HG02938 (cell line): ENCODE measurements around the gene GRK5.

ENCODE experiments used
- ATAC-seq: cut with Tn5 transposase; IDR thresholded peaks from one replicate; pipeline ENCODE4 v1.9.1; 2021; ENCODE audit warnings: mild to moderate bottlenecking, moderate library complexity; ENCODE audit not compliant: unreplicated experiment

GRK5 gene

DNA sequence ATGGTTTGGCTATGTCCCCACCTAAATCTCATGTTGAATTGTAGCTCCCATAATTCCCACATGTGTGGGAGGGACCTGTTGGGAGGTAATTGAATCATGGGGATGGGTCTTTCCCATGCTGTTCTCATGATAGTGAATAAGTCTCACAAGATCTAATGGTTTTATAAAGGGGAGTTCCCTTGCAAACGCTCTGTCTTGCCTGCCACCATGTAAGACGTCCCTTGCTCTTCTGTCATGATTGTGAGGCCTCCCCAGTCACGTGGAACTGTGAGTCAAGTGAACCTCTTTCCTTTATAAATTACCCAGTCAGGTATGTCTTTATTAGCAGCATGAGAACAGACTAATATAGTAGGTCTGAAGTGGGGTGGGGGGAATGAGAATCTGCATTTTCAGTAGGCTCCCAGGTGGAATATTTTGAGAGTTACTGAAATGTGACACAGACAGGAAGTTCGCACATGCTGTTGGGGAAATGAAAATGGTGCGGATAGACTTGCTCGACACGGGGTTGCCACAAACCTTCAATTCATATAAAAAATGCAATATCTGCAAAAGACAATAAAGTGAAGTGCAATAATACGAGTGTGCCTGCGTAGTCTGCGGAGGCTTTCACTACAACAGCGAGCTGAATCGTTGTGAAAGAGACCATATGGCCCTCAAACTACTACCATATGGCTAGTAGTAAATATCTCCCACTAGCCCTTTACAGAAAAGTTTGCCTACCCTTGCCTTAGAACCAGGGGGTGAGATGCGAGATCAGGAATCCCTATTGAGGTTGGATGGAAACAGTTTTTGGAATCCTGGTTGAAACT, 166.1 kb downstream of the GRK5 start:
- ATAC-seq, result no peak

GRCh38 chr10:119374236-119374635, 166.9 kb downstream of the GRK5 start:
- ATAC-seq, result no peak

DNA sequence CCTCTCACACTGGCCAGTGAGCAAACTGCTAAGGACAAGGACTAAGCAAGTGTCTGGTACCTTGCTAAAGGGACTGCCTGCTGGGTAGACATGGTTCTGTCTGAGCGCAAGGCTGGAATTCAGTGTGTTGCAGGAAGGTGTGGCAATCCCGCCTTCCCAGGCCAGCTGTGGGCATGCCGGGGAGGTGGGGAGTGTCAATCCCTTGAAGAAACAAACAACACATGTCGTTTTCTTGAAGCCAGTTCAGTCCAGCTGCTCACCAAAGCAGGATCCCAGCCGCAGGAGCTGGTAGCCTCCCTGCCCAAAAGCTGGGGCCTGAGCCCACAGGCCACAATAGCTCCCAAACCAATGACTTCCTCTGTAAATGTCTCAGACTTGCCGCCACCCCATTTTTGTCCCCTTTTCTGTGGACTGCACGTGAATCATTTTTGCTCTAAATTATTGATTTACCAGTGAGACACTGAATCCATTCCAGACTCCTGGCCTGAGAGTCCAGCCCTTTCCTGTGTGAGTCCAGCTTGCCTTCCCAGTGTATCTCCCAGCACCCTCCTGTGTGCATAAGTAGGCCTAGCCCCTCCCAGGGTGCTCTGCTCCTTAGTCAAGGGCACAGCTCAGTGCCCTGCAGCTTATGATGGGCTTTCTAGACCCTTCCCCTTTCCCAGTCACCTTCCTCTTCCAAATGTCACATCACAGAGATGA, 168.4 kb downstream of the GRK5 start:
- no peak for ATAC-seq

DNA sequence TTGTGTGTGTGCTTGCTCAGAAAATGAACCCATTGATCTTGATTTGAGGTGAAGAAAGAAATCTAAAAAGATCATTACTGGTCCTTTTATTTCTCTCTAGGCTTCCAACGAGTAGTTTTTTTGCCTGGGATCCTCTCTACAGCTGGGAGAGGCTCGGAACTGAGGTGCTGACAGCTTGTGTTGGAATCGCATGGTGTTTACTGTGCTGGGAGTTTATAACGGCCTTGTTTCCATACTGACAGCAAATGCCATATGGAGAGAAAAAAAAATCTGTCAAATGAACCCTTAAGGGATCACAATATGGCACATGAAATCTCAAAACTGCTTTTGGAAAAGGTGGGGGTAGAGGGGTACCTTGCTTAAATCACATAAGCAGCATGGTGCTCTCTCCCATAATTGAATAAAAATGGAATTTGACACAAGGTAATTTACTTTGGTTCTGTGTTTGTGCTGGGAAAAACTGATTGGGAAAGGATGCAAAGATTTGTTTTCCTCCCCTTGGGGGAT, 170.1 kb downstream of the GRK5 start:
- ATAC-seq, result no peak

DNA sequence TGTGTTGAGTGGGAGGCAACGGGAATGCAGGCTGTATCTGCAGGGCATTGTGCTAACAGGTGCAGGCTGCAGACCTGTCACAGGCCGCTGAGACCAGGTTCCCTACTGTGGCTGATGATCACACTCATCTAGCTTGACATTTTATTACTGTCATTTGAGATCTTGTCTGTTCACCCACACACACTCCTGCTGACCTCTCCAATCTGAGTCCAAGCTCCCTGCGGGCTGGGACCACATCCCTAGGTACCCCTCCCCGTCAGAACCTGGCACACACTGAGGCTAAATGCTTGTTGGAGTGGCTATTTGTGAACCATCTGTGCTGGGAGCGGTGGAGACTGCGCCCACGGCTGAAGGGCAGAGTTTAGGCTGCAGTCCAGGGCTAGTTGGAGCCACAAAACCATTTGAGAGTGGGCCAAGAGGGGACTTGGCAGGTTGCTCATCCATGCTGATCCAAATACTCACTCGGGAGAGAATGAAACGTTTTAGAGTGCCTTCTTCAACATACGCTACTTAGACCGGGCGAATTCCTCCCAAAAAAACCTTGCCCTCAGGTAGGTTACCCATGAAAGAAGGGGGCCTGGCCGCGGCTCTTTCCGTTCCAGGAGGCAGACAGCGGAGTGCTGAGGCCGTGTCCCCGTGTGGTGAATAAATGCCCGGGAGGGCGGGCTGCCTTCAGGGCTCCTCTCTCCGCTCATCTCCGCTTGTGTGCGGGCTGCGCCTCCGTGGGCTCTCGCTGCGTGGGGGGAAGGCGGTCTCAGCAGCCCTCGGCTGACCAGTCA, 170.8 kb downstream of the GRK5 start:
- no peak for ATAC-seq

GRCh38 chr10:119378737-119379067, 171.3 kb downstream of the GRK5 start:
- no peak for ATAC-seq

DNA sequence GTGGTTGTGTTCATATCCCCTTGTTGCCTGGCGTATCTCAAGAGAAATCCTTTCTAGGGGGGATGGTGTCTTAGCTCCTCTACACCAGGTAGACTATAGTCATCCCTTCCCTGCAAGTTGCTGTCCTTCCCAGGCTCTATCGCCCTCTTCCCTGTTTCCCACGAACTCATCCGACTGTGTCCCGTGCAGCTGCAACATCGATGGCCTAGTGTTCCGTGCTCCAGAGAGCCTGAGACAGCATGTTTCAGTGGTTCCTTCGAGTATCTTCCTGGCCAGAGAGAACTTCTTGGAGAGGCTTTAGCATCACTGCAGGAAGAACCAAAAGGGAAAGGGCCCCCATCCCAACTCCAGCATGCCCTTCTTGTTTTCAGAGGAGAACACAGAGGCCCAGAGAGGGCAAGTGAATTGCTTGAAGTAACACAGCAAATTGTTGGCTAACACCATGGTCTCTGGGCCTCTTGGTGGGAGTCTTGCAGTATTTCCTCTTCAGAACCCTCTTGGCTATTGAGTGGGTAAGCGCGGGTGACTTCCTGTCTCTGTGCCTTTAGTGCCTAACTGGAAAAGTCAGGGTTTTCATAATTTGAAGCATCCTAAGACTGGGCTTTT, 172.2 kb downstream of the GRK5 start:
- no peak for ATAC-seq

DNA sequence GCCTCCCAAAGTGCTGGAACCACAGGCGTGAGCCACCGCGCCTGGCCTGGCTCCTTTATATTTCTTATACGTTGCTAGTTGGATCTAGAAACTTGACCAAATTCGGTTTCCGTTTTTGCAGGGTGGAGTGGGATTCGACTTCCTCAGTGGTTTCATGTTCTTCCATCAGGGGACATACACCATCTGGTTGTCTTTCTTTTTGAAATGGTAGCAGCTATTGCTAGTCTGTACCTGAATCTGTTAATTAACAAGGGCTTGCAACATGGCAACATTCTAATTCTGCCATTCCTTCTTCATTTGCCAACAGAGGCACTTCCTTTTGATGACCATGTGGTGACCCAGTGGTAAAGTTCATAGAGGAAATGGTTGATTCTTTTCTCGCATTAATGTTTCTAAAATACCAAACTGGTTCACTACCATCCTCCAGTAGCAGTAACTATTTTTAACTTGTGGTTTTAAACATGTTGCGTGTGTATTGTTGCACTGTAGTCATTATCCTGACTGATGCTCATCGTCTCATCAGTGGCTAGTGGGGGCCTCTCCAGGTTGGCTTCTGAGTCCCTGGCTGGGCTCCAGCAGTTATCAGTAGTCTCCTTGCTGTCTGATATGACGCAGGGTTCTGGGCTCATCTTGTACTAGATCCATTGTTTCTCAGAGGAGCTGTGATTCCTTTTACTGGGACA, 175.9 kb downstream of the GRK5 start:
- ATAC-seq, result no peak

DNA sequence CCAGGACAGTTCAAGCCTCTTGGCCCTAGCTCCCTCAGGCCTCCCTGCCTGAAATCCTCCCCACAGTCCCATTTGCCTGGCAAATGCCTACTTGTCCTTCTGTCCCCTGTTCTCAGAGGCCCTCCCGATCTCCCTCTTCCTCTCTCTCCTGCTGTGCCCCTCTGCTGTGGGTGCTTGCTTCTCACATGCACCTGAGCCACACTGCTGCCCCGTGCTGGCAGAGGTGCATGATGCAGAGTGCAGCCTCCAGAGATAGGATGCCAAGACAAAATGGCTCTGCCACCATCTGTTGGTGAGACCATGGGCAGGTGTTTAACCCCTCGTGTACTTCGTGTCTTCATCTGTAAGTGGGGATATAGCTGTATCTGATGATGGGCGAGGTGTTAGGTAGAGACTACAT, 176.8 kb downstream of the GRK5 start:
- ATAC-seq, result no peak

- ATAC-seq, result no peak
Measured at GRCh38 chr10:119386666-119387065, 179.3 kb downstream of the GRK5 start.

DNA sequence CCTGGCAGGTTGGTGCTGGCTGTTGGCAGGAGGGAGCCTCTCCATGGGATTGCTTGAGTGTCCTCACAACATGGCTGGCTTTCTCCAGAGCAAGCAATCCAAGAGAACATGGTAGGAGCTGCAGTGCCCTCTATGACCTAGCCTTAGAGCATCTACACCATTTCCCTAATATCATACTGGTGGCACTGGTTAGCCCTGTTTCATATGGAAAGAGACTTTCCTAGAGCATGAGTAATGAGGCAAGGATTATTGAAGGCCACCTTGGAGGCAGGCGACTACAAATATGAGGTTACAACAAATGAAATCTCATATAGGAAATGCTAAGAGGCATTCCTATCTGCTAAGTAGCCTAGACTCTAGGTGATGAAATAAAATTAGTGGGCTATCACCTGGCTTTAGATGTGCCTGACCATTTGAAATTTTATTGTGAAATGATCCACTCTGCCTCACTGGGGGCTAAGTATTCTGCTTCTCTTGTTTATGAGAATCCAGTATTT, 181.5 kb downstream of the GRK5 start:
- no peak for ATAC-seq

GRCh38 chr10:119391440-119392251, 184.3 kb downstream of the GRK5 start:
- no peak for ATAC-seq

DNA sequence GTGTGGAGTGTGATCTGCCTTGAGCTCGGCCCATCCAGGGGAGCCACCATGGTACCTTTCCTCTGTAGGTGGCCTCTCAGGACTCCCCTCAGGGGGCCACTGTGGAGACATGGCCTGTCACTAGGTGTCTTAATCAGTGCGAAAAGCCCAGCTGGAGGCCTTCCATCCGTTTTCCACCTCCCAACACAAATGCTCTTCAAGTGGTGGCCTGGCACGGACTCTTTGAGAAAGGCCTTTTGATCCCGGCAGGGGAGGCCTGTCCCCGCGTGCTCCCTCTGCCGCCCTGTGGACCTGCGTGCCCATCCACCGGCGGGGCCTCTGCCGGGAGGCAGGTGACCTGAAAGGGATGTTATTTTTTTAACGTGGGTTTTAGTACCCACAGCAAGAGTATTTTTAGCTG, 185.6 kb downstream of the GRK5 start:
- no peak for ATAC-seq

DNA sequence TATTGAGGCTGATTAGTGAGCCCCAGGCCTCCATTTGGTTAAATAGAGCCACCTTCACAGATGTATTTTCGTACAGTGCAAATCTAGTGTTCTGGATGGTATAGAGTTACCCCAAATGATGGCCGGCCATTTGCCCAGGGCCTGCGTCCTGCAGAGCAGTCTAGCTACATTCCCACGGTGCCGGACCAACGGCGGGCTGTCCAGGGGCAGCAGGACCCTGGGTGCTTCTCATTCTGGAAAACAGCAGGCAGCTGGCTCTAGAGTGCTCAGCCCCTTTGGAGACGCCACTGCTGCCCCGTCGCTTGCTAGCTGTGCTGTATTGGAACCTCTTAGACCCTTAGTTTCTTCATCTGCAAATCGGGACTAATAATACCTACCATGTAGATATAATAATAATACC, 186.1 kb downstream of the GRK5 start:
- ATAC-seq, result no peak

DNA sequence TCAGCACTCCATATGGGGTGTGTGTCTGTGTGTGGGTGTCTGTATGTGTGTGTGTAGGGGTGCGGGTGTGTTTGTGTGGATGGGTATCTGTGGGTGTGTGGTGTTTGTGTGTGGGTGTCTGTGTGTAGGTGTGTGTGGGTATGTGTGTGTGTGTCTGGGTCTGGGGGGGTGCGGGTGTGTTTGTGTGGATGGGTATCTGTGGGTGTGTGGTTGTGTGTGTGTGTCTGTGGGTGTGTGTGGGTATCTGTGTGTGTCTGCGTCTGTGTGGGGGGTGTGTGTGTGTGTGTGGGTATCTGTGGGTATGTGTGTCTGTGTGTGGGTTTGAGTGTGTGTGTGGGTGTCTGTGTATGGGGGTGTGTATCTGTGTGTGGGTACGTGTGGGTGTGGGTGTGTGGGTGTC, 186.5 kb downstream of the GRK5 start:
- no peak for ATAC-seq

DNA sequence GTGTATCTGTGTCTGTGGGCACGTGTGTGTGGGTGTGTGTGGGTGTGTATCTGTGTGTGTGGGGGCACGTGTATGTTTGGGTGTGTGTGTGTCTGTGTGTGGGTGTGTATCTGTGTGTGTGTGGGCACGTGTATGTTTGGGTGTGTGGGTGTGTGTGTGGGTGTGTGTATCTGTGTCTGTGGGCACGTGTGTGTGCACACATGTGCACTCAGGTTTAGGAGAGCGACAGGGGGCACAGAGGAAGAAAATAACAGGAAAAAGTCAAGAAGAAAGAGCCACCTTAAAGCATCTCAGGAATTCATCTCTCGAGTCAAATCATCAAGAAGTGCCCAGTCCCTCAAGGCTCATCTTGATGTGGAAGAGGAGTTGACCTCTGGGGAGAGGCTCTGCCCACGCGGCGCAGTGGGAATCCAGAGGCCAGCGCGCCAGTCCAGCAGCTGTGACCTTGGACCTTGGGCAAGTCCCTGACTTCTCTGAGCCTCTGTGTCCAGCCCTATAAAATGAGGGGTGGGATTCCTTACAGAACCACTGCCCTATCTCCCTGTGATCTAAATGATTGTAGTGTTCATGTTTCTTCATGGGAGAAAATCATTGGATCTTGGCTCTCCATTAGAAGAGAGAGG, 187.4 kb downstream of the GRK5 start:
- no peak for ATAC-seq

- no peak for ATAC-seq
Measured at GRCh38 chr10:119395280-119396007, 188.1 kb downstream of the GRK5 start.

GRCh38 chr10:119396008-119396708, 188.8 kb downstream of the GRK5 start:
- ATAC-seq, result no peak
